Activated naive CD8-positive, alpha-beta T cell (primary cell): ENCODE data around the gene ELOVL2.
"Not testable (repeated sequence)": the region's sequence is repeated elsewhere in the genome, so short reads cannot be mapped to it uniquely, and the experiment has no call there.

Experiments used
- H3K27ac Mint-ChIP-seq: one replicate; pipeline ENCODE4 v1.8.0; 2021; ENCODE audit warnings: mixed read lengths
- H3K27me3 Mint-ChIP-seq: one replicate; pipeline ENCODE4 v1.8.0; 2021; ENCODE audit warnings: mixed read lengths
- H3K36me3 Mint-ChIP-seq: one replicate; pipeline ENCODE4 v1.8.0; 2021; ENCODE audit warnings: mixed read lengths
- H3K4me1 Mint-ChIP-seq: one replicate; pipeline ENCODE4 v1.8.0; 2021; ENCODE audit warnings: low read depth, mixed read lengths
- H3K4me3 Mint-ChIP-seq: one replicate; pipeline ENCODE4 v1.8.0; 2021; ENCODE audit warnings: mild to moderate bottlenecking, mixed read lengths
- H3K9me3 Mint-ChIP-seq: one replicate; pipeline ENCODE4 v1.8.0; 2021; ENCODE audit warnings: low read depth, mixed read lengths

The ELOVL2 gene

GRCh38 chr6:11043961-11044711 lies at the start of gene ELOVL2:
ELOVL2 (minus strand) TSS chr6:11044305; CDS start chr6:11044230, 75 bp downstream.
- H3K36me3 Mint-ChIP-seq: no peaks in the 10 kb centered on the region
- H3K9me3 Mint-ChIP-seq: no peaks in the 10 kb centered on the region
- H3K4me1 Mint-ChIP-seq: peaks cover 11% of the 10 kb centered on the region
- peaks cover 50% of the 10 kb centered on the region for H3K27me3 Mint-ChIP-seq
- peak within 1 kb of the TSS; percentile 81 for H3K4me3 Mint-ChIP-seq
- no peak within 1 kb of the TSS for H3K27ac Mint-ChIP-seq

GRCh38 chr6:11093376-11093625 lies 49.2 kb upstream of the ELOVL2 start:
- Mint-ChIP-seq H3K27ac (peak overlapping the region; percentile 97), H3K36me3 (no peaks in the 10 kb centered on the region), H3K27me3 (no peaks in the 10 kb centered on the region), H3K4me3 (peak overlapping the region; percentile 95), H3K4me1 (peaks cover 30% of the 10 kb centered on the region), H3K9me3 (no peaks in the 10 kb centered on the region)

GRCh38 chr6:11092668-11093375 lies 48.7 kb upstream of the ELOVL2 start:
- no peaks in the 10 kb centered on the region for H3K27me3 Mint-ChIP-seq
- no peaks in the 10 kb centered on the region for H3K36me3 Mint-ChIP-seq
- H3K9me3 Mint-ChIP-seq: no peaks in the 10 kb centered on the region
- H3K27ac Mint-ChIP-seq: peak overlapping the region; percentile 97
- peaks cover 30% of the 10 kb centered on the region for H3K4me1 Mint-ChIP-seq
- peak overlapping the region; percentile 95 for H3K4me3 Mint-ChIP-seq

GRCh38 chr6:11091141-11091540 lies 47.0 kb upstream of the ELOVL2 start:
- H3K36me3 Mint-ChIP-seq, H3K27ac Mint-ChIP-seq, H3K27me3 Mint-ChIP-seq, H3K4me3 Mint-ChIP-seq, H3K9me3 Mint-ChIP-seq: not testable (repeated sequence)
- peaks cover 25% of the 10 kb centered on the region for H3K4me1 Mint-ChIP-seq

- Mint-ChIP-seq H3K4me1 (peaks cover 12% of the 10 kb centered on the region), H3K9me3 (no peaks in the 10 kb centered on the region), H3K4me3 (no peak overlapping the region)
Observed at GRCh38 chr6:11089695-11090094, 45.6 kb upstream of the ELOVL2 start.

GRCh38 chr6:11087141-11087812 lies 43.2 kb upstream of the ELOVL2 start:
- not testable (repeated sequence) for H3K4me1 Mint-ChIP-seq, H3K27ac Mint-ChIP-seq, H3K36me3 Mint-ChIP-seq, H3K27me3 Mint-ChIP-seq, H3K4me3 Mint-ChIP-seq, H3K9me3 Mint-ChIP-seq

More at GRCh38 chr6:11089695-11090094, 45.6 kb upstream of the ELOVL2 start:
- no peak overlapping the region for H3K27ac Mint-ChIP-seq
- no peaks in the 10 kb centered on the region for H3K36me3 Mint-ChIP-seq
- peaks cover 2% of the 10 kb centered on the region for H3K27me3 Mint-ChIP-seq

GRCh38 chr6:11085758-11086435 lies 41.8 kb upstream of the ELOVL2 start:
- Mint-ChIP-seq H3K27ac (no peak overlapping the region), H3K4me3 (no peak overlapping the region), H3K9me3 (no peaks in the 10 kb centered on the region), H3K4me1 (no peaks in the 10 kb centered on the region), H3K36me3 (no peaks in the 10 kb centered on the region), H3K27me3 (peaks cover 2% of the 10 kb centered on the region)

- H3K4me1 Mint-ChIP-seq: no peaks in the 10 kb centered on the region
- no peak overlapping the region for H3K4me3 Mint-ChIP-seq
- H3K9me3 Mint-ChIP-seq: no peaks in the 10 kb centered on the region
- H3K27me3 Mint-ChIP-seq: peaks cover 2% of the 10 kb centered on the region
- H3K36me3 Mint-ChIP-seq: no peaks in the 10 kb centered on the region
- no peak overlapping the region for H3K27ac Mint-ChIP-seq
Observed at GRCh38 chr6:11083956-11084355, 39.9 kb upstream of the ELOVL2 start.

GRCh38 chr6:11083491-11083890 lies 39.4 kb upstream of the ELOVL2 start:
- no peak overlapping the region for H3K27ac Mint-ChIP-seq
- no peaks in the 10 kb centered on the region for H3K4me1 Mint-ChIP-seq
- no peak overlapping the region for H3K4me3 Mint-ChIP-seq
- peaks cover 2% of the 10 kb centered on the region for H3K27me3 Mint-ChIP-seq
- no peaks in the 10 kb centered on the region for H3K36me3 Mint-ChIP-seq
- H3K9me3 Mint-ChIP-seq: no peaks in the 10 kb centered on the region

- Mint-ChIP-seq H3K27me3 (no peaks in the 10 kb centered on the region), H3K4me3 (no peak overlapping the region), H3K9me3 (no peaks in the 10 kb centered on the region), H3K27ac (no peak overlapping the region), H3K36me3 (no peaks in the 10 kb centered on the region), H3K4me1 (no peaks in the 10 kb centered on the region)
Observed at GRCh38 chr6:11080296-11080695, 36.2 kb upstream of the ELOVL2 start.

GRCh38 chr6:11078266-11078665 lies 34.2 kb upstream of the ELOVL2 start:
- Mint-ChIP-seq H3K27ac (no peak overlapping the region), H3K36me3 (no peaks in the 10 kb centered on the region), H3K4me3 (no peak overlapping the region), H3K4me1 (no peaks in the 10 kb centered on the region), H3K27me3 (no peaks in the 10 kb centered on the region), H3K9me3 (no peaks in the 10 kb centered on the region)

GRCh38 chr6:11076540-11076939 lies 32.4 kb upstream of the ELOVL2 start:
- H3K36me3 Mint-ChIP-seq: no peaks in the 10 kb centered on the region
- no peak overlapping the region for H3K4me3 Mint-ChIP-seq
- H3K9me3 Mint-ChIP-seq: no peaks in the 10 kb centered on the region
- H3K27me3 Mint-ChIP-seq: peaks cover 2% of the 10 kb centered on the region
- no peaks in the 10 kb centered on the region for H3K4me1 Mint-ChIP-seq
- H3K27ac Mint-ChIP-seq: no peak overlapping the region

GRCh38 chr6:11072101-11072500 lies 28.0 kb upstream of the ELOVL2 start:
- no peak overlapping the region for H3K27ac Mint-ChIP-seq
- no peaks in the 10 kb centered on the region for H3K4me1 Mint-ChIP-seq
- no peaks in the 10 kb centered on the region for H3K9me3 Mint-ChIP-seq
- no peaks in the 10 kb centered on the region for H3K36me3 Mint-ChIP-seq
- H3K4me3 Mint-ChIP-seq: no peak overlapping the region
- peaks cover 2% of the 10 kb centered on the region for H3K27me3 Mint-ChIP-seq

- no peaks in the 10 kb centered on the region for H3K4me1 Mint-ChIP-seq
- no peaks in the 10 kb centered on the region for H3K36me3 Mint-ChIP-seq
- no peak overlapping the region for H3K27ac Mint-ChIP-seq
- H3K9me3 Mint-ChIP-seq: no peaks in the 10 kb centered on the region
- H3K4me3 Mint-ChIP-seq: no peak overlapping the region
- H3K27me3 Mint-ChIP-seq: peaks cover 2% of the 10 kb centered on the region
Observed at GRCh38 chr6:11069760-11070159, 25.7 kb upstream of the ELOVL2 start.

- Mint-ChIP-seq H3K27ac (no peak overlapping the region), H3K36me3 (no peaks in the 10 kb centered on the region), H3K27me3 (peaks cover 2% of the 10 kb centered on the region), H3K4me3 (no peak overlapping the region), H3K4me1 (no peaks in the 10 kb centered on the region), H3K9me3 (no peaks in the 10 kb centered on the region)
Observed at GRCh38 chr6:11067348-11067747, 23.2 kb upstream of the ELOVL2 start.
